GM18499 (cell line): Measurements from ENCODE around the gene SIAE.
A peak's percentile ranks its signal among the peaks of the same experiment; 100 is the strongest.
"Not testable (repeated sequence)": the region's sequence is repeated elsewhere in the genome, so short reads cannot be mapped to it uniquely, and the experiment has no call there.

ENCODE experiments used
- ATAC-seq: cut with Tn5 transposase; IDR thresholded peaks from one replicate; pipeline ENCODE4 v1.9.1; 2021; ENCODE audit warnings: moderate number of reproducible peaks; ENCODE audit not compliant: insufficient read depth, unreplicated experiment

Gene SIAE

DNA sequence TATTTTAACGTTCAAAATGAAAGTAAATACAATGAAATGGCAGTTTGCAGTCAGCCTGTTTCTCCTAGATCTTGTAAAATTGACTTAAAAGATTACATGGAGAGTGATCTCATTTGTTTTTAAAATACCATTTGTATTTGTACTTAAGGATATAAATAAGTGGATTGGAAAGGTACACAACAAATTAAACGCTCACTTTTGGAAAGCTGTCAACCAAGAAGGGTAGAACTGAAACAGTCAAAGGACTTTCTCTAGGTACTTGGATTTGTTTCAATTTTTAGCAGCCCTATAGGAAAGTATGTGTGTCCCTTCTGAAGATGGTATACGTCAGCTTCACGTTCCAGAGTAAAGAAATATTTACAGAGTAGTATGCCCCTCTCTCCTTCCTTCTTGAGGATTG, 43.6 kb downstream of the SIAE start:
- ATAC-seq: no peak

DNA sequence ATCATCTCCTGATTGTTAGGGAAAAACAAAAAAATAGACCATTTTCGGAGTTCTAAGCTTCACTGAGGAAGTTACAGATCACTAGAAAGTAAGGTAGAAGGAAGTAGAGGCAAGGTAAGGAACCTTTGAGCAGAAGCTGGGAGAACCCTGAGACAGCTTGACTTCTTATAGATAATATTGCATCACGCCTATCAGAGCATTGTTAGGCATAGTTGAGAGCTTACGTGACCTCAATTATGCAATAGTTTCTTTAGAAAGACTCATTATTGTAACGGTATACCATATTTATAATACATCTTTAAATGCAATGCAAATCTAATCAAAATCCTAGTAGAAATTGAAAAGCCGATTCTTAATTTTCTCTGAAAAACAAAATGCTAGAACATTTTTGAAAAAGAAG, 46.0 kb downstream of the SIAE start:
- ATAC-seq: no peak

DNA sequence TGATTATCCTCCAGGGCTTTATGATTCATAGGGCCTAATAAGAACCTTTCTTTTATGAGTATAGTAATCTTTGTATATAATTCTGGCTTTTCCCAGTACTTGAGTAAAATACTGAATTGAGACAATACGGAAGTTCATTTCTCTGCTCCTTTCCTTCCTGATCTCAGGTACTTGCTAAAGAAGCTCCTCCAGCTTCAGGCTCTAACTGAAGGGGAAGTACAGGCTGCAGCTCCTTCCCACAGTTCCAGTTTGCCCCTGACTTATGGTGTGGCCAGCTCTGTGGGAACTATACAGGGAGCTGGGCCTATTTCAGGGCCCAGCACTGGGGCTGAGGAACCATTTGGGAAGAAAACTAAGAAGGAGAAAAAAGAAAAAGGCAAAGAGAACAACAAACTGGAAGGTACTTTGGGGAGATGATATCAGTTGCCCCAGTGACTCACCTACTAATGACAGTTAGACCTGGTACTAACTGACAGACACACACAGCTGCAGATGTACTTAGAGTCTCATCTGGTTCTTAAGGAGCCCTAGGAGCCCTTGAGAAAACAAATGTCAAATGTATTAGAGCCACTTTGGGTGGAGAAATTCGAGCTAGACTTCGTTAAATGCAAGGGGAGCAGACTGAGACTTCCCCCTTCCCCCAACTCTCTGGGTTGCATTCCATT, 47.9 kb downstream of the SIAE start:
- ATAC-seq: no peak

DNA sequence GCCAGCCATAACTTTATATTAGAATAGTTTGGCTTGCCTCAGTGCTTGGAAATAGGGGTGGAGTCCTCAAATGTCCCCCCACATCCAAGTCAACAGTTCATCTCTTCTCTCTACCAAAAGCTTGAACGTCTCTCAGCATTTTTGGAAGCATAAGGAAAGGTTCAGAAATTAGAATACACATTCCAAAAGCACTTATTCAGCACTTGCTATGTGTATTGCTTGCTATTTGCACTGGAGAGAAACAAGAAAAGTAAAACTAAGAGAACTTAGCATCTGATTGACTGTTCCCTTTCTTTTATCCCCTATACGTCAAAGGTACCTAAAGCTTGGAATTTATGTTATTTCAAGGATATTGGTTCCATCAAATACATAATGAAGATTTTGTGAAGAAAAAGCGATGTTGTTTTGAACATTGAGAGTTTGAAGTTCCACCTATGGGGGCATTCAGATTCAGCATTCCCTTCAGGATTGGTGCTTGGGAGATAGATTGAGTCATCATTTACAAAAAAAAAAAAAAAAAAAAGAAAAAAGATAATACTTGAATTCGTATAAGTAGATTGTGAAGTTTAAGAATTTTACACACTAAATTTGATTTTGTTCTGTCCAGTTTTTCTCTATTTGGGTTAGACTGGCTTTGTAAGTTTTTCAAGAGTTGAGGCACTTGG, 49.5 kb downstream of the SIAE start:
- no peak for ATAC-seq

DNA sequence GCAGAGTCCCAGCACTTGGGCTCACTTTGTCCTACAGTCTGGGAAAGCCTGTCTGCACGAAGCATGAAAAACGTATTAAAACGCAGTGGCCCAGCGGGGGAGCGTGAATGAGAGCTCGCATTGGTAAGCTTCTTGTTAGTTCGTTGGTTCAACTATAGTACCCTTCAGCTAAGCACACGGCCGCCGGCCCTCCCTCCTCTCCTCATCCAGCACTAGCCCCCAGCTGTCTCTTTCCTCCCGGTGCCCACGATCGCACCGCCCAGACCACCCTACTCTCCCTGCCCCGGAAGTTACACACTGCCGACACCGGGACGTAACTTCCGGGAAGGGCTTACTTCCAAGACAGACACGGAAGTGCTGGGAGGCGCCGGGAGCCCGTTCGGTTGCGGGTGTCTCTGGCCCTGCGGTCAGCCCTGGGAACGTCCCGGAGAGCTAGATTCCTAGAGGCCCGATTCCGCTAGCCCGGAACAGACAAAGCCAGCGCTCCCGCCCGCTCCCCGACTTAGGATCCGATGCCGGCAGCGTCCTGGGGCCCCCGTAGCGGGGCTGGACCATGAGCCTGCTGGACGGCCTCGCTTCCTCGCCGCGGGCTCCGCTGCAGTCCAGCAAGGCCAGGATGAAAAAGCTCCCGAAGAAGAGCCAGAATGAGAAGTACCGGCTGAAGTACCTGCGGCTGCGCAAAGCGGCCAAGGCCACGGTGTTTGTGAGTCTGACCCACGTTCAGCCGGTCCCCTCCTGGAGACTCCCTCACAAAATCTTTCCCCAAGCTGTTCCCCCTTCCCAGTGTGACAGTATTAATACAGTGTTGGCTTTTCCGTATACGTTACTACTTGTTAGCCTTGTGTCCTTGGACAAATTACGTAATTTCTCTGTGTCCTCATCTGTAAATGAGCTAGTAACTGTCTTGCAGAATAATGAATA, 50.7 kb downstream of the SIAE start, which contains the start of gene TBRG1:
Gene TBRG1, plus strand, starts transcription at position 334 of the 921 bp plus-strand sequence. Its CDS starts 220 bp downstream, at position 554.
- peak; percentile 84 for ATAC-seq

DNA sequence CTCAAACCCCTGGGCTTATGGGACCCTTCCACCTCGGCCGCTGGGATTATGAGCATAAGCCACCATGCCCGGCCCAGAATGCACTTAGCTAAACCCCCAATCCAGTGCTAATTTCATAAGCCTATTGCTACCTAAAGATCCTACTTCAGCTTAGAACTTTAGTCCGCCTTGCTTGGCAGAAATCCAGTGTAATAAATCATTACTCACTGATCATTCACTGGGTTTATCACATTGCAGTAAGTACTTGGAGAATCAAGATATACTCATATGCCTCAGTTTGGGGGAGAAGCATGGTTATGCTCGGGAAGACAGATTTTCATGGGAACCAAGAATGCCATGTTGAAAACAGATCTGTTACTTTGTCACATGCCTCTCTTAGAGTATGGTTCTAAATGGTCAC, 54.7 kb downstream of the SIAE start:
- no peak for ATAC-seq

DNA sequence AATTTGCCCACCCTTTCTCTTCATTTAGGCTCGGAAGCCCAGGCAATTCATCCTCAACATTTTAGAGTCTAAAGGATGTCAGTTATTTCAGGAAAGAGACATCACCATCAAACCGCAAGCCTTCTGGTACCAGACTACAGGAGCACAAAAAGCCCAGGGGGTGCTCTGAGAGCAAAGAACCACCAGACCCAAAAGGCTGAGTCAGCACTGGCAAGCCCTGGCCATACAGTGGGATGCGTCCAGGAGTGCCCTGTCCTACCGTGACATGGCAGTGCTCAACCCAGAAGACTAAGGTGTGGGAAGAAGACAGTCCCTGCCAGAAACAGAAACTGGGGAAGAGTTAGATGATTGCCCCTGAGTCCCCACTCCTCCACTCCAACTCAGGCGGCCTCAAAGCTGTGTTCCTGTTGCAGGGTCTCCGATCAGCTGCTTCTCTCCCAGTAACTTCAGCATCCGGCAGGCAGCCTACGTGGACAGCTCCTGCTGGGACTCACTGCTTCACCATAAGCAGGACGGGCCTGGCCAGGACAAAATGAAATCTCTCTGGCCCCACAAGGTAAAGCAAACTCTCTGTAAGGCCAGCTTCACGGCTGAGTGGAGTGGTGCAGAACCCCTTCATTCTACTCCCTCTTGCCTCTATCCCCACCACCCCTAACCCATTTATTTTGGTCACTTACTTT, 60.8 kb downstream of the SIAE start:
- ATAC-seq: no peak

DNA sequence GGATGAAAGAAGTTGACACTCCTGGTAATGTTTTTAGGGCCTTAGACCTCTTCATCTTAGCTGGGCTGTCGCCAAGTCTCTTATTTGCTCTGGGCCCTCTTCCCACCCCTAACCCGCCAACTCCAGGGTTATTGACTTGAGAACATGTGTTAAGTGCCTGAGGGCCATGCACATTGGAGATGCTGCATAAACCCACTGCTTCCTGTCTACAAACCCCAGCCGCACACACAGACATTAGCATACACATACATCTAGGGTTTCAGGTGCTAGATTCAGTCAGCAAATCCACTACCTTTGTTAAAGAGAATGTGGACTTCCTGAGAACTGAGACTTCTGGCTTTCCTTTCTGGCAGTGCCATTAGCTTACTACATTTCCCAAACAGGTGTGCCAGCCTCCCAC, 61.5 kb downstream of the SIAE start:
- no peak for ATAC-seq

DNA sequence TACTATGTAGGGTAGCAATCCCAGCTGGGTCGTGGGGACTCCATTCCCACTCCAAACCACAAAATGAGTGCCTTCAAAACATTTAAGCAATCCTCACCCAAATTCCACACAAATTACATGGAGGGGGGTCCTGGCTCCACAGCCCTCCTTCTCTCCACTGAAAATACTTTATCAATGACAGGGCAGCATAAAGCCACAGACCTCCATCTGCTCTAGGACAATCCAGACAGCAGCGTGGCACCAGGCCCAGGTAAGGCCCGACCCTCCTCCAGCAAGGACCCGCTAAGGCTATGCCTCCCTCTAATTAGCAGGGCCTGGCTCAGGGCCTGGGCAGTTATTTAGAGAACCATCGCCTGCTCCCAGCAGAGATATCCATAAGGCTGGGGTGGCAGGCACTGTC, 62.5 kb downstream of the SIAE start, which contains the start of gene PANX3:
Gene PANX3, plus strand, starts transcription at position 365 of the 400 bp plus-strand sequence. CDS start 129 bp downstream, outside the sequence.
- no peak for ATAC-seq

DNA sequence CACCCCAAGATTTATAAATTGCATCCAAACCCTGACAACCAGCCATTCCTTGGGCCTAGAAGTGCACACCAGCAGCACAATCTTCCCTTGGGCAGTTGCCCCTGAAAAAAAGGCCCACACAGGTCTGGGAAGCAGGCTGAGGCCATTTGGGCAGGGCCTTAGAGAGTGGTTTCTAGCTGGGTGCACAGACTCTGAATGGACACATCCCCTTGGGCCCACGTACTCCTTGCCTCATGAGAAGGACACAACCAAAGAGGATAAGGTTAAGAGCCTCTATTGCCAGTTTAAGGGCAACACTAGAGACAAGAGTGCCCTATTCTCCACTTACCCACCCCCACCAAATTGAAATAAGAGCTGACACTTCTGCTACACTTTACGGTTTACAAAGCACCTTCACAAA, 63.2 kb downstream of the SIAE start:
- ATAC-seq: no peak

DNA sequence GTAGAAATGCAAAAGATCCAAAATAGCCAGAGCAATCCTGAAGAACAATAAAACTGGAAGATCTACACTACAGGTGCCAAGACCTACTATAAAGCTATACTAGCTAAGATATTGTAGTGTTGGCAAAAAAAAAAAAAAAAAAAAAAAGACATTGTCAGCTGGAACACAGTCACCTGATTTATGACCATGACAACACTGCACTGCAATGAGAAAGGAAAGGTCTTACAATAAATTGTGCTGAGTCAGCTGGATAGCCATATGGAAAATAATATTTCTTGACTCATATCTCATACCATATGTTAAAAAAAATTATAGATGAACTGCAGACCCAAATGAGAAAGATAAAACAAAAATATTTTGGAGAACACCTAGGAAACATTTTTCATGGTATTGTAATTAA, 65.4 kb downstream of the SIAE start:
- no peak for ATAC-seq

DNA sequence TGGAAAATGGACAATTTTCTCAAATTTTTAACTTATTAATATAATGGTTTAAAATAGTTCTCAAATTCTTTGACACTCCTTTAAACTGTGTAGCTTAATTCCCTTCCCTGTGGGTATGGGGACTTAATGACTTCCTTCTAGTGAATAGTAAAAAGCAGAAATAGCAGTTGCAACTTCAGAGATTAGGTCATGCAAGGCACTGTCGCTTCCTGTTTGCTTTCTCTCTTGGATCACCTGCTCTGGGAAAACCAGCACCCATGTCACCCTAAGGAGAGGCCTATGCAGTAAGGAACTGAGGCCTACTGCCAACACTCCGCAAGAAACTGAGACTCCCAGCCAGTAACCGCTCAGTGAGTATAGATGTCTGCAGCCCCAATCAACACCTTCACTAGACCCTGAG, 67.8 kb downstream of the SIAE start:
- no peak for ATAC-seq

DNA sequence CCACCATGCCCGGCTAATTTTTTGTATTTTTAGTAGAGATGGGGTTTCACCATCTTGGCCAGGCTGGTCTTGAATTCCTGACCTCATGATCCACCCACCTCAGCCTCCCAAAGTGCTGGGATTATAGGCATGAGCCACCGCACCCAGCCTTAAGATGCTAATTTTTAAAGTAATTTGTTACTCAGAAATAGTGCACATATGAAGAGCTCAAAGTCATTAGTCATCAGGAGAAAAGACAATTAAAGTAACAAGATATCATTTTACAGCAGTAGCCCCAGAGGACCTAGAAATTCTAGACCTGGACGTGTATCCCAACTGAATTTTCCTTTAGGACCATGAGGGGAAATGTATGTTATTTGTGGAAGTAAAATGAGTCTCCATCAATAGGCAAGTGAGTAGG, 70.8 kb downstream of the SIAE start:
- ATAC-seq: not testable (repeated sequence)

DNA sequence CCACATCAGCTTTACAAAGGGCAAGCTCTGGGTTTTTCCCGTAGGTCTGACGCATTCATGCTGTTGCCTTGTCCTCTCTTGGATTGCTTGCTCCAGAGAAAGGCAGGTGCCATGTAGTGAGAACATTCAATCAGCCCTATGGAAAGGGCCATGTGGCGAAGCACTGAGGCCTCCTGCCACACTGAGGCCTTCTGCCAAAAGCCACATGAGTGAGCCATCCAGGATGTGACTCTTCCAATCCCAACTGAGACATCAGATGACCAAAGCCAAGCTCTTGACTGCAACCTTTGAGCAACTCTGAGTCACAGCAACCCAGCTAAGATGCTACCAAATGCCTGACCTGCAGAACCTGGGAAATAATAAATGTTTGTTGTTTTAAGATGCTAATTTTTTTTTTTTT, 71.3 kb downstream of the SIAE start:
- no peak for ATAC-seq

DNA sequence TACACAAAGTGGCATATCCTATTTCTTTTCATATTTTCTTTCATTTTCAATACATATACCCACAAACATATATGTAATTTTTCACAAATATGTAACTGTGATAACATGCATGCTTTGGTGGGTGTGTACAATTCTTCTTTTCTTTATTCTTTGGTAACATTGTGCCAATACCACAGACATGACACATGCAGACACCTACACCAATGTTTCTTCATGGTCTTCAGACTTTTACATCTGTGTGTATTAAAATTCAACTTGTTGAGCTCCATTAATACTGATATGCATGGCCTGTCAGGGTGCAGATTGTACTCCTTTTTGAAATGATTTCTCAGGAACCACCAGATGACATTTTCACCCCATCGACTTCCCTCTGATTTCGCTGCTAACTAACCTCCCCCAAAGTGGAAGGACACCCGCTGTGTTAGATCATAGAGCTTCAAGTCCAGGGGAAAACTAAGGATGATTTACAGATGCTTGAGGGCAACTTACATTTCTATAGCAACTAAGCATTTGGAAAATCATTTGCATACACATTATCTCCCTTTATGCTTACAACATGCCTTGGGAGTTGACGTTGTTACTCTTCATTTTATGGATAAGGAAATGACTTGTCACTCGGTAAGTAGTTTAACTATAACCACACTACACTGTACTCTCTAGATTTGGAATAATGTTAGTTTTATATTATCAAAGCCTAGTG, 72.8 kb downstream of the SIAE start:
- no peak for ATAC-seq

DNA sequence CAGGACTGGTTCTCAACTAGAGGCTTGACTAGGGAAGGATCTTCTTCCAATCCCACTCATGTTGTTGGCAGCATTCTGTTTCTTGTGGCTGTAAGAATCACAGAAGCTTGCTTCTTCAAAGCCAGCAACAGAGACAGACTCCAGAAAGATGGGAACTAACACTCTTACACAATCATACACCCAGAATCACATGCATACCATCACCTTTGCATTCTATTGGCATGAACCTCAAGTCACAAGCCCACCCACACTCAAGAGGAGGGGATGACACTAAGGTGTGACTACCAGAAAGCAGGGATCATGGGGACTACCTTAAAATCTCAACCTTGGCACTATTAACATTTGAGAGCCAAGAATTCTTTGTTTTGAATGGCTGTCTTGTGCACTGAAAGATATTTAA, 75.9 kb downstream of the SIAE start:
- no peak for ATAC-seq

DNA sequence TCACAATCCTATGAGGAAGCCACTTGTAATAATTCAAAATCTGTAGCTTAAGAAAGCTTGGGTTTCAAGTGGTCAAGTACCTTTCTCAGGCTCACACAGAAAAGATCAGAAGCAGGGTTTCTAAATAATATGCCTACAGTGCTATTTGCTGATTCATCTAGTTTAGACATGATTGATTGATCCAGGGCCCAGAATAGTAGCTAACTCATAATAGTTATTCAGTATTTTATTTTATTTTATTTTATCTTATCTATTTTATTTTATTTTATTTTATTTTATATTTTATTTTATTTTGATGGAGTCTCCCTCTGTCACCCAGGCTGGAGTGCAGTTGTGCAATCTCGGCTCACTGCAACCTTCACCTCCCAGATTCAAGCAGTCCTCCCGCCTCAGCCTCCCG, 78.2 kb downstream of the SIAE start:
- no peak for ATAC-seq

DNA sequence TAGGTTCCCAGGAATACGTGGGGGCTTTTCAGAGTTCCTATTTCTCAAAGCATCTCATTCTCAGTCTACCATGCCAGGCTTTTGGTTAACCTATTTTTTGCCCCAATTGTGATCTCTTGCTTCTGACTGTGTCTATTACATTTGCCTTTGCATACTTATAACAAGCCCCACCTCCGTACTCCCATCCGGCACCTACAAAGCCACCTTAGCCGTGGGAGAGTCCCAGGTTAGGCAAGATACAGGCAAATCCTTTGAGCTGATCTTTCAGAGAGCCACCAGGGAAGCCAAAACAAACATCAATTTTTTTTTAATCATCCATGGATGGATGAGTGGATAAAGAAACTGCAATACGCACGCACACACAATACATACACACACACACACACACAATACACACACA, 80.9 kb downstream of the SIAE start:
- ATAC-seq: no peak

DNA sequence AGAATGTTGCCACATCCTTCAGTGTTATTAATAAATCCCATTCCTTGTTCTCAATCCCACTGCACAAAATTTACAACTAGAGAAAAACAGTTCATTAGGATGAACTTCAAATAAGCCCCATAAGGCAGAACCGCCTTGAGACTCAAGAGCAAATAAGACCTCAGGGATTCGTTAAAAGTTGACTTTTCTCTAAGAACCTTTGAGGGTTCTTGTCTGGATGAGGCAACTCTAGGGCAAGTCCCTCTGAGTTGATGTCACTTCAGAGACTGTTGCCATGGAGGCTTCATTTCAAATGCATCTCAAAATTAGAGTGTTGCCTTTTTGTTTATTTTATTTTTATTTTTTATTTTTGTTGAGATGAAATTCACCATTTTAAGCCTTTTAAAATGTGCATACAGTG, 82.1 kb downstream of the SIAE start:
- ATAC-seq: no peak
